ENCODE results near the gene FPR3. TPM values are rescaled to one million over a fixed set of nuclear protein-coding genes. Genes with fewer than 3 reads are reported as not detected.

The FPR3 gene
- total RNA-seq, 1 experiment from 2014 or later: not detected

DNA sequence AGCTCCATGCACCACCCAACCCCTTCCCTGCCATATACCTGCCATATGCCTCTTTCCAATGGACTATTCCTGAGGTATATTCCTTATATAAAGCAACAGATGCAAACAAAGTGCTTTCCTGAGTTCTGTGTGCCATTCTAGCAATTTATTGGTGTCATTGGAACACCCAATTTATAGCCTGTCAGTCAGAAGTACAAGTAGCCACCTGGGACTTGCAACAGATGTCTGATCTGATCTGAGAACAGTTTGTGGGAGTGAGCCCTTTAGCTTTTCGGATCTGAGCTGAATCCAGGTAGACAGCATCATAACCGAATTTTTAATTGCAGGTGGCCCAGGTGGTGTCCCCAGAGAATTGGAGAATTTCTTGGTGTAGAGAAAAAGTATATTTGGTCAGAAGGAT, 963 bp upstream of the FPR3 start:
- no peak overlapping the region for H2AK5ac ChIP-seq (ENCODE audit: insufficient read length, low read length)
- no peak overlapping the region for H2AFZ ChIP-seq (ENCODE audit: low read length)
- peaks cover 9% of the 10 kb centered on the region for H3K27me3 Mint-ChIP-seq (ENCODE audit: low read depth)
- peaks cover 77 to 84% of the 10 kb centered on the region in 2 experiments for H3K9me3 Mint-ChIP-seq
- no peak overlapping the region for H2BK5ac ChIP-seq (ENCODE audit: insufficient read length, low read length)
- no peaks in the 10 kb centered on the region for H4K20me1 ChIP-seq (ENCODE audit: control insufficient read depth, insufficient read depth, insufficient read length)
- H3K79me2 ChIP-seq (ENCODE audit: insufficient read depth, low read length): no peaks in the 10 kb centered on the region
- H3K14ac ChIP-seq (ENCODE audit: insufficient read depth, low read length): no peak overlapping the region
- no peak overlapping the region for H2BK12ac ChIP-seq (ENCODE audit: insufficient read length, low read depth, low read length)
- peaks cover 0 to 6% (median 3%) of the 10 kb centered on the region in 3 experiments; a peak in 2 of 7 replicates for H3K36me3 Mint-ChIP-seq (ENCODE audit: insufficient read depth in 1 of 3, low read depth in 3 of 3)
- WGBS (ENCODE audit: extremely low coverage, insufficient read length, low lambda C conversion rate): no CpG with 5 or more reads among the region's 2 CpGs
- no peak overlapping the region for H3K4me3 Mint-ChIP-seq
- no peak overlapping the region for H3K23ac ChIP-seq (ENCODE audit: insufficient read length, low read depth, low read length)
- H3K9ac ChIP-seq (ENCODE audit: extremely low read depth, insufficient read length, low read length): no peak overlapping the region
- no peaks in the 10 kb centered on the region for H3K27me3 ChIP-seq (ENCODE audit: insufficient read depth, low read length)
- no peaks in the 10 kb centered on the region for H3K4me1 Mint-ChIP-seq
- no peak overlapping the region for H2BK15ac ChIP-seq (ENCODE audit: low read depth, low read length)
- H2BK120ac ChIP-seq (ENCODE audit: low read depth, low read length, poor library complexity, severe bottlenecking): no peak overlapping the region
- H3K79me1 ChIP-seq (ENCODE audit: insufficient read depth, low read depth, low read length, poor library complexity, severe bottlenecking): no peaks in the 10 kb centered on the region
- no peak overlapping the region for H2BK20ac ChIP-seq (ENCODE audit: low read depth, low read length, poor library complexity, severe bottlenecking)
- DNase-seq: no peak
- H3K4me2 ChIP-seq (ENCODE audit: insufficient read depth, insufficient read length, low read length): no peak overlapping the region
- H3K4ac ChIP-seq (ENCODE audit: low read depth, low read length): no peak overlapping the region
- no peak overlapping the region for H4K91ac ChIP-seq (ENCODE audit: insufficient read length, low read depth, low read length)
- H3K56ac ChIP-seq (ENCODE audit: insufficient read length, low read depth, low read length): no peak overlapping the region
- H4K5ac ChIP-seq (ENCODE audit: insufficient read length, low read depth, low read length): no peak overlapping the region
- no peaks in the 10 kb centered on the region for H3K9me3 ChIP-seq (ENCODE audit: control insufficient read depth, low read depth, low read length)
- H3K18ac ChIP-seq (ENCODE audit: insufficient read length, low read depth, low read length): no peak overlapping the region
- H4K8ac ChIP-seq (replicated peaks; ENCODE audit: insufficient read length, low read depth, low read length): no peak overlapping the region
- no peak overlapping the region for H3T11ph ChIP-seq (ENCODE audit: low read length)
- no peaks in the 10 kb centered on the region for H3K4me1 ChIP-seq (ENCODE audit: insufficient read depth, low read length)
- H3K23me2 ChIP-seq (ENCODE audit: insufficient read length, low read depth, low read length, poor library complexity, severe bottlenecking): no peaks in the 10 kb centered on the region
- TF ChIP-seq, protein P1, sequence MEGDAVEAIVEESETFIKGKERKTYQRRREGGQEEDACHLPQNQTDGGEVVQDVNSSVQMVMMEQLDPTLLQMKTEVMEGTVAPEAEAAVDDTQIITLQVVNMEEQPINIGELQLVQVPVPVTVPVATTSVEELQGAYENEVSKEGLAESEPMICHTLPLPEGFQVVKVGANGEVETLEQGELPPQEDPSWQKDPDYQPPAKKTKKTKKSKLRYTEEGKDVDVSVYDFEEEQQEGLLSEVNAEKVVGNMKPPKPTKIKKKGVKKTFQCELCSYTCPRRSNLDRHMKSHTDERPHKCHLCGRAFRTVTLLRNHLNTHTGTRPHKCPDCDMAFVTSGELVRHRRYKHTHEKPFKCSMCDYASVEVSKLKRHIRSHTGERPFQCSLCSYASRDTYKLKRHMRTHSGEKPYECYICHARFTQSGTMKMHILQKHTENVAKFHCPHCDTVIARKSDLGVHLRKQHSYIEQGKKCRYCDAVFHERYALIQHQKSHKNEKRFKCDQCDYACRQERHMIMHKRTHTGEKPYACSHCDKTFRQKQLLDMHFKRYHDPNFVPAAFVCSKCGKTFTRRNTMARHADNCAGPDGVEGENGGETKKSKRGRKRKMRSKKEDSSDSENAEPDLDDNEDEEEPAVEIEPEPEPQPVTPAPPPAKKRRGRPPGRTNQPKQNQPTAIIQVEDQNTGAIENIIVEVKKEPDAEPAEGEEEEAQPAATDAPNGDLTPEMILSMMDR (conservative IDR thresholded peaks at IDR 0.05): no peak
- no peak overlapping the region for H3K27ac Mint-ChIP-seq
- no peak overlapping the region for H3K27ac ChIP-seq (ENCODE audit: insufficient read length, low read depth, low read length)

Data from H9 (cell line).